Measurements from ENCODE around the gene RBM33.

- no peak for TF ChIP-seq IRF2 (CRISPR knock-in tag; IDR thresholded peaks at IDR 0.05)
- no peak for TF ChIP-seq CTCF (CRISPR knock-in tag; IDR thresholded peaks at IDR 0.05)
- TF ChIP-seq TEAD2 (CRISPR knock-in tag; IDR thresholded peaks at IDR 0.05): no peak
- no peak for TF ChIP-seq E2F1 (CRISPR knock-in tag; IDR thresholded peaks at IDR 0.05)
- TF ChIP-seq EZH2 (conservative IDR thresholded peaks at IDR 0.05; ENCODE audit: low read depth, low read length): no peak
- TF ChIP-seq NCOA1 (CRISPR knock-in tag; IDR thresholded peaks at IDR 0.05): no peak
- no peak for TF ChIP-seq HNF4G (IDR thresholded peaks at IDR 0.05; ENCODE audit: borderline replicate concordance, low read depth, low read length)
- no peak for TF ChIP-seq HNF4G (CRISPR knock-in tag; IDR thresholded peaks at IDR 0.05; ENCODE audit: borderline replicate concordance, low read depth)
- TF ChIP-seq TAF15 (IDR thresholded peaks at IDR 0.05; ENCODE audit: low read depth, low read length, poor library complexity, severe bottlenecking): no peak
- no peak for TF ChIP-seq ZNF296 (CRISPR knock-in tag; conservative IDR thresholded peaks at IDR 0.05)
- no peak for TF ChIP-seq AGO1 (IDR thresholded peaks at IDR 0.05; ENCODE audit: low read depth, low read length, poor library complexity, severe bottlenecking)
- TF ChIP-seq GABPA (IDR thresholded peaks at IDR 0.05; ENCODE audit: low read depth, low read length): no peak
- TF ChIP-seq GABPA (CRISPR knock-in tag; IDR thresholded peaks at IDR 0.05; ENCODE audit: low read depth): no peak
- TF ChIP-seq NFYC (CRISPR knock-in tag; IDR thresholded peaks at IDR 0.05): no peak
- TF ChIP-seq DZIP1 (CRISPR knock-in tag; IDR thresholded peaks at IDR 0.05): no peak
Observed at GRCh38 chr7:155631155-155631554, 13.3 kb upstream of the RBM33 start.
